Activated CD4-positive, CD25-positive, alpha-beta regulatory T cell treated with anti-CD3 and anti-CD28 coated beads, Interleukin-2, amount 50 U/mL, for 72 hours (primary cell): ENCODE measurements around the gene YES1.
"Not testable (repeated sequence)": the region's sequence is repeated elsewhere in the genome, so short reads cannot be mapped to it uniquely, and the experiment has no call there.

Experiments
- DNase-seq: peaks from one replicate; pipeline ENCODE4 v3.0.0; 2021

YES1 gene

DNA sequence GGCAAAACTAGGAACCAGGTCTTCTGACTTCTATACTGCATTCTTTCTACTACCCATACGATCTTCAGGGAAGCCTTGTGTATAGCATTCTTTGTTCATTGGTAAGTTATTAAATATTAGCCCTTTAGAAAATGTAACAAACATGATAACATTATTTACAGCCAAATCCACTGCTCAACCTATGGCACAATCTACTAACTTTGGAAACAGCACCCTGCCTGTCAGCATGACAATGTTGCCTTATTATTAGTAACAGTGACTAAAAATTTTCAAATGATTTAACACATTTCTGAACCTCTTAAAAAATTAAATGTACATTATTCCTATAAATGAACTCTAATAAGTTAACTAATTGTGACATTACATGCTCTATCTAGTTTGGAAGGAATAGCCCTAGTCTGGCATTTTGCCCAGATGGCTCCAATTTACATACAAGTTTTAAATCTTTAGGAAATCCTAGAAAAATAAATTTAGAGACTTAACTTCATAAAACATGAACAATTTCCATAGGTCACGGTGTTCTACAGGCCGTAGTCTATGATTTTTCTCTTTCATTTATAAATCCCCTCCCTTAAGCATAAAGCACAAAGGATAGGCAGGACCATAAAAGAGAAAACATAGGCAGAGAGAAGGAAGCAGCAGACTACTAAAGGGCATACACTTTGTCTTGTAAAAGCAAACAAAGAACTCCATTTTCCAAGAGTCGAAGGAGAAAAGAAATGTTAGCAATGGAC, 33.7 kb downstream of the YES1 start:
- no peak for DNase-seq

DNA sequence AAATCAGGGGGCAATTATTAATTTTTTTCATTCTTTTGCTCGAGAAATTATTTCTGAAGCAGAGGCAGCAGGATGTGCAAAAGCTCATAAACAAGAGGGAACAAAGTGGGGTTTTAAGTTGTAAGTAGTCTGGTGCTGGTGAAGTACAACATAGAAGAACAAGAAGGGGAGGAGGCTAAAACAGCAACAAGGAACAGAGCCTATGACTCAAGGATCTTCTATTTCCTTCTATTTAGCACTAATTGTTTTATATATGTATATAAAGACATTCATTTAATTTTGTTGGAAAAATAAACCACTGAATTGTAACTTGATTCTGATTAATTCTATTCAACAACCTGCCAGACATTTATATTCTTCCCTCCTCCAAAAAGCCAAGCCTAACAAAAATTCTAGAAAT, 35.0 kb downstream of the YES1 start:
- no peak for DNase-seq

DNA sequence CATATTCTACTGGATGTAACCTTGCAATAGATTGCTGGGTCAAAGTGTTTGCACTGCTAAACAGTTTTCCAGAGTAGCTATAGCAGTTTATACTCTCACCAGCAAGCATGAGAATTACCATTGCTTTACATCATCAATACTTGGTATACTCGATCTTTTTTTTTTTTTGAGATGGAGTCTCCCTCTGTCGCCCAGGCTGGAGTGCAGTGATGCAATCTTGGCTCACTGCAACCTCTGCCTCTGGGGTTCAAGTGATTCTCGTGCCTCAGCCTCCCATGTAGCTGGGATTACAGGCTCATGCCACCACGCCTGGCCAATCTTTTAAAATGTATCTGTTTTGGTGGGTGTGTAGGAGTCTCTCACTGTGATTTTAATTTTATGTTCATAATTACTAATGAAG, 36.0 kb downstream of the YES1 start:
- not testable (repeated sequence) for DNase-seq

DNA sequence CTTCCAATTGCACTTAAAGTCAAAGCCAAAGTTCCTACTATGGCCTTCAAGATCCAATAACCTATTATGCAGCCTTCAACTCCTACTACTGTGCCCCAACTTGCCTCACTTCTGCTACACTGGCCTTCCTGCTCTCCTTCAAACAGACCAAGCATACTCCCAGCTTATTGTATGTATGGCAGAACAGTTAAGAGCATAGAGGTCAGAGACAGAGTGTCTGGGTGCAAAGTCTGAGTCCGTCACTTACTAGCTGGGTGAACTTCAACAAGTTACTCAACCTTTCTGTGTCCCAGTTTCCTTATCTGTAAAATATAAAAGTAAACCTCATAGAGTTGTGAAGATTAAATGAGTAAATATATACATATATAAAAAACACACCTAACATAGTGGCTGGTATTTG, 37.2 kb downstream of the YES1 start:
- DNase-seq, result no peak

DNA sequence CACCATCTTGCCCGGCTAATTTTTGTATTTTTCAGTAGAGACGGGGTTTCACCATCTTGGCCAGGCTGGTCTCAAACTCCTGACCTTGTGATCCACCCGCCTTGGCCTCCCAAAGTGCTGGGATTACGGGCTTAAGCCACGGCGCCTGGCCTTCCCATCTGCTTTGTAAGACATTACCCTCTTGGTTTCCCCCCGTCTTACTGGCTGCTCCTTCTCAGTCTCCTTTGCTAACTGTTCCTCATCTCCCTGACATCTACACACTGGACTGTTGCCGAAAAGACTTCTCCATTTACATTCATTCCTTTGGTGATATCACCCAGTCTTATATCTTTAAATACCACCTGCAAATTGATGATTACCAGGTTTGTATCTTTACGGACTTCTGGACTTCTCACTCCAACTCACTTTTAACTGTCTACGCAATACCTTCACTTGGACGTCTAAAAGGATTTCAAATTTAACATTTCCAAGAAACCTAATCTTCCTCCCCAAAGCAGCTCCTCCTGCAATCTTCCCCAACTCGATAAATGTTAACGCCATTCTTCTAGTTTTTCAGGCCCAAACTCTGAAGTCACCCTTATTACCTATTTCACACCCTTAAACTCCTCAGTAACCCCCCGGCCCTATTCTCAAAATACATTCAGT, 37.9 kb downstream of the YES1 start:
- no peak for DNase-seq

DNA sequence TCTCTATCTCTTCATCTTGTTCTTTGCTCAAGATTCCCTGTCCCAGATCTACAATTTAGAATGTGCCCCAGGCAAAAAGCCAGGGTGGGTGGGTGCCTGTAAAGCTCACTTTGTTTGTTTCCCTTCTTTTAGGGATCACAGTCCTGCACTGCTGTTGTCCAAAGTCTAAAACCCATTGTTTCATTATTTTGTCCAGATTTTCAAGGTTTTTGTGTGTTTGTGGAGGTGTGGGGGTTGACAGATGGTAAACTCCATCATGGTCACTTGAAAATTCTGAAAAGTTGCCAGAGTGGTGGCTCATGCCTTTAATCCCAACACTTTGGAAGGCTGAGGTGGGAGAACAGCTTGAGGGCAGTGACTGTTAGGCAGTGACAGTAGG, 41.5 kb downstream of the YES1 start:
- DNase-seq, result no peak

DNA sequence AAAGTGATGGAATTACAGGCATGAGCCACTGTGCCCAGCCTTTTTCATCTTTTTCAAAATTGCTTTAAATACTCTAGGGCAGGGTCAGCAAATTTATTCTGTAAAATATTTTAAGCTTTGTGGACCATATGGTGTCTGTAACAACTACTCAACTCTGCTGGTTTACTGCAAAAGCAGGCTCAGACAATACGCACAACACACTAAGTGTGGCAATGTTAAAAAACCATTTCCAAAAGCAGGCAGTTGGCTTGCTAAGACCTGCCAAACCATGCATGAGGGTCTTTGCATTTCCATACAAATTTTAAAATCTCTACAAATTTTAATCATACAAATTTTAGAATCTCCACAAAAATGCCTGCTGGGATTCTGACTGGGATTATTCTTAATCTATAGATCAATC, 44.1 kb downstream of the YES1 start:
- no peak for DNase-seq

DNA sequence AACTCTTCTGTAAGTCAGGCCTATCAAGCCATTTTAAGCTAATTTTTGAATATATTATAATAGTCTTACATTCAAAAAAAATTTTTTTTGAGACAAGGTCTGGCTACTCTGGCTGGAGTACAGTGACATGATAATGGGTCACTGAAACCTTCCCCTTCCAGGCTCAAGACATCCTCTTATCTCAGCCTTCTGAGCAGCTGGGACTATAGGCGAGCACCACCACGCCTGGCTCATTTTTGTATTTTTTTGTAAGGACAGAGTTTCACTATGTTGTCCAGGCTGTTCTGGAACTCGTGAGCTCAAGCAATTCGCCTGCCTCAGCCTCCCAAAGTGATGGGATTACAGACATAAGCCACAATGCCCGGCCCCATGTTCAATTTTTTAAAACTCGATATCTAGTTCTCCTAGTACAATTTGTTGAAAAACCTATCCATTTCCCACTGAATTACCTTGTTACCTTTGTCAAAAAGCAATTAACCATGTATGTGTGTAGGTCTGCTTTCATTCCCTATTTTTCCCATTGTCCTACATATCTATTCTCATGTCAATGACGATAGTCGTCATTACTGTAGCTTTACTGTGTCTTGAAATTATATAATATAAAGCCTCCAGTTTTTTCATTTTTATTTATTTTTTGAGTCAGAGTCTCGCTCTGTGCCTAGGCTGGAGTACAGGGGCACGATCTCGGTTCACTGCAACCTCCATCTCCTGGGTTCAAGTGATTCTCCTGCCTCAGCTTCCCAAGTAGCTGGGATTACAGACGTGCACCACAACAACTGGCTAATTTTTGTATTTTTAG, 44.8 kb downstream of the YES1 start:
- DNase-seq, result no peak

DNA sequence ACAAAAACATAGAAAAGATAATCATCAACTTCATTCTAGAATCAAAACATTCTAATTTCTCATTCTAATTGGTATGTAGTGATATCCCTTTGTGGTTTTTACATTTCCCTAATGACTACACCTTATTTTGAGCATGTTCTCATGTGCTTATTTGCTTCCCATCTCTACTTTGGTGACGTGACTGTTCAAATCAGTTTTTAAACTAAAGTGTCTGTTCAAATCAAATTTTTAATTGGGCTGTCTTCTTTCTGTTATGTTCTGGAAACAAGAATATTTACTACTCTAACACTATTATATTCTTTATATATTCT, 45.5 kb downstream of the YES1 start:
- DNase-seq, result no peak

DNA sequence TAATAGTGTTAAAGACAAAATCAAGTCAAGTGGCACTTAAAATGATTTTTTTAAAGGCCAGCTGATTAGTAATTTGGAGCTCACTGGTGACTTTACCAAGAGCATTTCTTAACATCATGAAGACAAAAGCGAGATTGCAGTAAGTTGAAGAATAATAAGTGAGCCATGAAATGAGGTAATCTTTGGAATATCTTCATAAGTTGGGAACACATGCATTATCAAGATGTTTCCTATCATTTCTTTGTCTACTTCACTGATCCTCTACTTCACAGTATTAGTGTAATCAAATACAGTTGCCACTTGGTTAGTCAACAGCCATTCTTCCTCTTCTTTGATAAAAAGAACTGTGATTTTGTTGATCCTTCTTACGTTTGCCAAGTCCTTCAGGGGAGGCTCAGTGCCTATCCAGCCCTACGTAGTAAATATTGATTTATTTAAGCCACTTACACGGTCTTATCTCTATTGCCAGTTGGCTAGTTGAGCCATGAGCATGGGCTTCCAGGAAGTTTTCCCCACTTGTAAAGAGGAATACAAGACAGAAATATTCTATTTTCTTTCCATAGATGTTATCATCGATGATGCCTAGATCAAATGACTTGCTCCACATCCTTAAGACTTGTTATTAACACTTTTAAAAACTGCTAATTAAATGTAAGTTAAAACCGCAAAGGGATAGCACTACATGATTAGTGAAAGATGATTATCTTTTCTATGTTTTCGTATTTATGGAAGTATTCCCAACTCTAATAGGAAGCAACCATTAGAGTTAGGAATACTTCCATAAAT, 46.1 kb downstream of the YES1 start:
- DNase-seq, result no peak

DNA sequence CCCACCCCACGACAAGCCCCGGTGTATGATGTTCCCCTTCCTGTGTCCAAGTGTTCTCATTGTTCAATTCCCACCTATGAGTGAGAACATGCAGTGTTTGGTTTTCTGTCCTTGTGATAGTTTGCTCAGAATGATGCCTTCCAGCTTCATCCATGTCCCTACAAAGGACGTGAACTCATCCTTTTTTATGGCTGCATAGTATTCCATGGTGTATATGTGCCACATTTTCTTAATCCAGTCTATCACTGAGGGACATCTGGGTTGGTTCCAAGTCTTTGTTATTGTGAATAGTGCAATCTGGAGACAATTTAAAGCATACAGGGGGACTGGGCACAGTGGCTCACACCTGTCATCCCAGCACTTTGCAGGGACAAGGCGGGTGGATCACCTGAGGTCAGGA, 52.2 kb downstream of the YES1 start:
- not testable (repeated sequence) for DNase-seq

DNA sequence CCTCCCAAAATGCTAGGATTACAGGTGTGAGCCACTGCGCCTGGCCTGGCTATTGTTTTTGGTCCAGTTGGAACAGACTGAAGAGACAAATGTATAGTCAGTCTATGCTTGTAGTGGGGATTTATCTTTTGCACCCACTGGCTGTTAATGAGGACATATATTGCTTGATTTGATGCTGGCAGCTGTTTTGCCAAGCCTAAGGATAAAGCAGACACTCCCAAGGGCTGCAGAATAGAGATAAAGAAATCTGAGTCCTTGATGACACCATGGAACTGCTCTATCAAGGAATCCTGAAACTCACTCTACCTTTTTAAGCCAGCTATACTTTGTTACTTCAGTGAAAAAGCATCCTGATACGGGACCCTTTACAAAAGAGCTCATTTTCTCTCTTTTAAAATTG, 56.5 kb downstream of the YES1 start:
- no peak for DNase-seq

DNA sequence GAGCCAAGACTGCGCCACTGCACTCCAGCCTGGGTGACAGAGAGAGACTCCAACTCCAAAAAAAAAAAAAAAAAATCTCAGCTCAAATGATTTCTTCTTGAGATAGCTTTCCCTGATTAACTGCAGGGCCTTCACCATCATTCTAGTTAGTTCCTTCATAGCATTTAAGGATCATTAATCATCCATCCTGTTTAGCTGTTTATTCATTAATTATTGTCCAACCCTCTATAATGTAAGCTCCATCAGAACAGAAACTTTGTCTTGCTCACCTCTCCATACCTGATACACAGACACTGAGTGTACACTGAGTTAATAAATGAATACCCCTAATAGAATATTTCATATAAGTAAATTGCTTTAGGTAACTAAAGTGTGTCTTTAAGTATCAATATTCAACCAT, 57.4 kb downstream of the YES1 start:
- DNase-seq, result no peak

DNA sequence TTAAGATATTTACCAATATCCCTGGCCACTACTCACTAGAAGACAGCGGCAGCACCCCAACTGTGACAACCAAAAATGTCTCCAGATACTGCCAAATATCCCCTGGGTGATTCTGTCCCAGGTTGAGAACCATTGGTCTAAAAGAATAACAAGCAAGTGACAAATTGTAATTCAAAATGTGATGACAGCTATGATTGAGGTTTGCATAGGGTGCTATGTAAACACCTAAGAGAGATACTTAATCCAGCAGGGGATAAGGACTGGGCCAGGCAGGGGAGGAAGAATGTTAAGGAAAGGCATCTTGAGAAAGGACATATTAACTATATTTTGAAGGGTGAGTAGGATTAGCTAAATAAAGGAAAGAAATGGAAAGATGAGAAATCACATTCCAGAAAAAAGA, 61.6 kb downstream of the YES1 start:
- DNase-seq, result no peak

DNA sequence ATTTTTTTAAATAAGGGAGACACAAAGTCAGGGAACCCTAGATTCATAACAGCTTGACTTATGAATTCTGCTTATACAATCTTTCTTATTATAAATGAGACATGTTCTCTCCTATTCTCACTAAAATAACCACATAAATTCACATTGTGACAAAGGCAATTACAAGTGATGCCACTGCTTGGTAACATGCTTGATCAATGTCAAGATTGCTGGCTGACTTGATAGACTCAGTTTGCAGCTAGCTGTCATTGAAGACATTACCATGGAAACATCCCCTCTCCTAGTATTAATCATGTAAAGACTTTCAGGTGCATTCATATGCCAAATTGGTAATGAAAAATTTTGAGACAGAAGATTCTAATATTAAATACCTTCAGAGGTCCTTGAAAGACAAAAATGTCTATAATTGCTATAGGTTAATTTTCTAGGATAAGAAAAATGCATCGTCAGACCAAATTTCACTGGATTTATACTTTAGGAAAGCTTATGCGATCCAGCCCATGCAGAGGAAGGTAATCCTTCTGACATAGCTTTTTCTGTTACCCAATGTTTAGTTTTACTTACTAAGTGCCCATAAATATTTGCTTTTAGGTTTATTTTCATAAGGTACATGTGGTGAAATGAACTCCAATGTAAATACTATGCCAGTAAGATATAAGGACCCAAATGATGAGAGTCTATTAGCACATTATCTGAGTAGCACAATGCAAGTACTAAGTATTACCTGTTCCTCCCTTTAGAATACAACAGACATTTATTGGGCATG, 67.0 kb downstream of the YES1 start:
- no peak for DNase-seq

DNA sequence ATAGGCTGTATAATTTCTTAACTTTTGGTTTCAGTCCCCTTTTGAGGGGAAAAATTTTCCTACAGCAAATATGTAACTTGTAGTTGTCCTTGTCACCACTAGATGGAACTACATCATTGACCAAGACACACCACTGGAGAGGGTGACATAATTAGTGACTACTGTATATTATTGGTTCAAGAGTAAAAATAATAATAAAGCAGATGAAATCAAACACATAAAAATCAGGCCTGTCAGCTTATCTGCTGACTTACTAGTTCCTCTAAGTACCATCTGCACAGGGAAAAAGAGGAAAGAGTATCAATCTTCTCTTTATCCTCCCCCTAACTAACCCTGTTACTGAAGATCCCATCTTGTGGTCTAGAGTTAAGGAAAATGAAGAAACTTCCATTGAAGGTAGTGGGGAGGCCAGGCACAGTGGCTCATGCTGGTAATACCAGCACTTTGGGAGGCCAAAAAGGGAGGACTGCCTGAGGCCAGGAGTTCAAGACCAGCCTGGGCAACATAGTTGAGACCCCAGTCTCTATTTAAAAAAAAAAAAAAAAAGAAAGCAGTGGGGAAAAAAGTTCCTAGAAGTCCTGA, 70.0 kb downstream of the YES1 start:
- DNase-seq, result no peak

DNA sequence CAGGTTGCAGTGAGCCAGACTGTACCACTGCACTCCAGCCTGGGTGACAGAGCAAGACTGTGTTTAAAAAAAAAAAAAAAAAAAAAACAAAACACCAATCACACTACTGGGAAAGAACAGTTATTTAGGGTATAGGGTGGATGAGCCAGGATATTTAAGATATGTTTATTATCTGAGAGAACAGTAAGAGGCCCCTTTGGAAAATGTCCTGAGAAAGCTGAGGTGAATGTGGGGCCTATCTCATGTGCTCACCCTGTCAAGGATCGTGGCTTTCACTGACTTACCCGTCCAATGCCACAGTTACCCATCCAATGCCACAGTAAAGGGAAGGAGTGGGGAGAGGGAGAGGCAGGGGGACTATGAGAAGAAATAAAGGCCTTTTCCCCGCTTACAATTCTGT, 79.7 kb downstream of the YES1 start:
- no peak for DNase-seq

DNA sequence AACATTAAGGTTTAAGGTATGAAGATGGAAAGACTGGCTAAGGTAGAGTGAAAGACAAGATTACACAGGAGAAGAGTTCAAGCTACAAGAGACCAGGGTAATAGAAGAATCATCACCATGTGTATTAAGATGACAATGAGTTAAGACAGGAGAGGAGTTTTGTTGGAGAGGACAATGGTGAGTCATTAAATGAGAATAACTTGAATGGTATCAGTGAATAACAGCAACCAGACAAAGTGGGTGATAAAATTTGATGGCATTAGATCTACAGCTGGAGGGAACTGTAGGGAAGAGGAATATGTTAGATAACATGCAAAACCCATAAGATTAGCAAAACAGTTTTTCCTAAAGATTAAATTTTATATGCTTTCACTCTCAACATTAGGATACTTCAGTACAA, 80.9 kb downstream of the YES1 start:
- no peak for DNase-seq

DNA sequence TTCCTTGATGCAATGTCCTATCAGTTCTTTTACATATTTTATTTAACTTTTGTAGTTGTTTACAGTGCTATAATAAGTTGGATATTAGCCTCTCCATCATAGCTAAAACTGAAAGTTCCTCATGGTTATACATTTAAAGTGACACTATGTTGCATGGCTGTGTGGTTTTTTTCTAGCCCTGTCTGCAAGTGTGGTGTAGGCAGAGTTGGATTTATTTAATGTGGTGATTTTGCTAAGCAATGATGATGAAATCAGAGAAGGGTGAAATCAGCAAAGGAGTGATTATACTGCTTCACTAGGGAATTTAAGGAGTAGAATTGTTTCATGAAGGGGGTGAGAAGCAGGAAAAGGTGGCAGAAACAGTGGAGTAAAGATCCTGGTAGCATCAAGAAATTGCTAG, 81.3 kb downstream of the YES1 start:
- no peak for DNase-seq

DNA sequence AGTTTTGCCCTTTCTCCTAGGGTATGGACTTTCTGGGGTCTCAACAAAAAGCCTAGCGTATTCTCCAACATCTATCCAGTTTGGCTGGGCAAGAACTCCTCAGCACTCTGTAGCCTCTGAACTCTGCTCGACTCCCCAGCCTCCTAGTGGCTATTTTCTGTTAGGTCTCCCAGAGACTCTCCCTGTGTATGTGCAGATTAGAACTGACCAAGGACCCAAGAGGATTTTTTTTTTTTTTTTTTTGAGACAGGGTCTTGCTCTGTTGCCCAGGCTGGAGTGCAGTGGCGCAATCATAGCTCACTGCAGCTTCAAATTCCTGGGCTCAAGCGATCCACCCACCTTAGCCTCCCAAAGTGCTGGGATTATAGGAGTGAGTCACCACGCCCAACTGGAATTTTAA, 81.9 kb downstream of the YES1 start:
- DNase-seq, result not testable (repeated sequence)

DNA sequence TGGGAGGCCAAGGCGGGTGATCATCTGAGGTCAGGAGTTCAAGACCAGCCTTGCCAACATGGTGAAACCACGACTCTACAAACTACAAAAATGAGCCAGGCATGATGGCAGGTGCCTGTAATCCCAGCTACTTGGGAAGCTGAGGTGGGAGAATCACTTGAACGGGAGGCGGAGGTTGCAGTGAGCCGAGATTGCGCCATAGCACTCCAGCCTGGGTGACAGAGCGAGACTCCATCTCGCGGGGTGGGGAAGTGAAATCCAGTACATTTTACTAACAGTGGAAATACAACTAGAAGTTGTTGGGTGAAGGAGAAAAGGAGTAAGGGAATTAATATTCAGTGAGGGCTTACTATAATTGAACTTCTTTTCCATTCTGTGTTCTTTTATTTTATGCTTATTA, 86.4 kb downstream of the YES1 start:
- DNase-seq, result no peak

DNA sequence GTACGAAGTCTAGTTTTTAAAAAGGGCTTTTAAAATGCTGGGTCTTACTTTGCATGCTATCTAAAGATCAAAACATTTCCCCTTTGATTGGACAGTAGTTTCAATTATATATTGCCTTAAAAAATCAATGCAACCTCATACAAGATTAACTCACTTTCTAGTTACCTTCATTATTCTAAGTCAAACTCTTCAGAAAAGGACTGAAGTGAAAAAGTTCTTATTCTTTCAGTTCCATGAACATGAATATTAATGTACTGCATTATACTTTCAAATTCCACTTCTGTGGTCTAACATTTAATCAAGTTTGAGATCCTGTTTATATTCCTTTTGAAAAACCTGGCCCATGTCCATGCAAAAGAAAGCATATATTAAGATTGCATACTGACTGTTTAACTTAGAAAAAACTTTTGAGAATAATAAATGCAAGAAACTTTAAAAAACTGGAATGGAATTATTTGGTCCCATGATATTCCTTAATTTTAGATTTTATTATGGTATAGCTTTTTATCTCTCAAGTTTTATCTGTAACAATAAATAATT, 88.4 kb downstream of the YES1 start:
- DNase-seq, result no peak
